LNCAP (cell line): ENCODE results near the gene KCP.

Experiments used
- CTCF ChIP-seq: fragments of 450-650 bp; IDR thresholded peaks from 2 replicates; pipeline ENCODE4 v1.5.1; 2017; ENCODE audit warnings: mild to moderate bottlenecking

The KCP gene

GRCh38 chr7:128937271-128937646 is 26.8 kb upstream of the KCP start:
- TF ChIP-seq CTCF = no peak

GRCh38 chr7:128936798-128937197 is 26.3 kb upstream of the KCP start:
- TF ChIP-seq CTCF = no peak

- TF ChIP-seq CTCF = no peak
Measured at GRCh38 chr7:128935342-128935730, 24.8 kb upstream of the KCP start.

- TF ChIP-seq CTCF = no peak
Measured at GRCh38 chr7:128934361-128935341, 24.1 kb upstream of the KCP start.

- TF ChIP-seq CTCF = no peak
Measured at GRCh38 chr7:128933180-128933891, 22.8 kb upstream of the KCP start.

GRCh38 chr7:128932862-128933179 is 22.3 kb upstream of the KCP start:
- TF ChIP-seq CTCF = no peak

GRCh38 chr7:128931965-128932861 is 21.7 kb upstream of the KCP start:
- TF ChIP-seq CTCF = no peak
